GM12878 (cell line): Measurements from ENCODE around the gene NUDCD3. TPM values are rescaled to one million over a fixed set of nuclear protein-coding genes. Genes with fewer than 3 reads are reported as not detected.

Experiments used
- ATAC-seq: fragments of 200-7000 bp; cut with Tn5 transposase; 3 replicates; pipeline ENCODE4 v1.9.1; 2020; ENCODE audit warnings: mild to moderate bottlenecking, moderate library complexity
- BruUV-seq: library from RNA; stranded (reverse); fragments of 400-500 nt; replicated peaks from 2 replicates; lab custom pipeline; 2021; lab: Mats Ljungman, UMichigan
- CTCF ChIA-PET: fragments of 300-600 bp; sonication (Branson Sonifier 250); formaldehyde crosslinking; extraction: SDS; loops from one replicate; lab custom pipeline; 2021; ENCODE audit warnings: inconsistent platforms; lab: Yijun Ruan, JAX
- POLR2A ChIA-PET: fragments of 350-600 bp; formaldehyde crosslinking; extraction: SDS; loops from one replicate; lab custom pipeline; 2021; ENCODE audit warnings: inconsistent platforms; lab: Charles Lee
- RAD21 ChIA-PET: fragments of 300-600 bp; sonication (Branson Sonifier 250); formaldehyde crosslinking; loops from one replicate; lab custom pipeline; 2023; ENCODE audit warnings: antibody characterized with exemption; ENCODE audit not compliant: unreplicated experiment; lab: Charles Lee
- SMC1A ChIA-PET: fragments of 300-600 bp; sonication (Branson Sonifier 250); formaldehyde crosslinking; loops from one replicate; lab custom pipeline; 2023; ENCODE audit not compliant: unreplicated experiment, uncharacterized antibody; lab: Charles Lee
- DNase-seq: peaks from one replicate; pipeline ENCODE4 v3.0.0-alpha.2; 2011; ENCODE audit warnings: low read depth, low spot score
- FAIRE-seq: peaks from 3 replicates; lab custom pipeline; 2011; peaks lifted over from hg19 to GRCh38; lab: Jason Lieb, UNC
- H2AFZ ChIP-seq: 2 replicates; pipeline ENCODE4 v1.6.0; 2011; ENCODE audit warnings: low read depth, low read length, control low read depth; ENCODE audit not compliant: control insufficient read depth
- H3K27ac ChIP-seq: 2 replicates; pipeline ENCODE4 v1.5.1; 2011; ENCODE audit warnings: control low read depth; ENCODE audit not compliant: control insufficient read depth, insufficient read depth
- H3K27me3 ChIP-seq, 2 experiments: replicated peaks in 1 of 2; 2 replicates each; pipeline versions ENCODE4 v1.6.0 to v1.6.1; 2011; ENCODE audit warnings: low read length in 1 of 2; ENCODE audit not compliant: control insufficient read depth in 2 of 2, insufficient read depth in 2 of 2
- H3K36me3 ChIP-seq, 2 experiments: 2 replicates each; pipeline ENCODE4 v1.5.1; 2011; ENCODE audit warnings: low read length in 1 of 2; ENCODE audit not compliant: control insufficient read depth in 2 of 2, insufficient read depth in 2 of 2
- H3K4me1 ChIP-seq: 2 replicates; pipeline ENCODE4 v1.6.1; 2011; ENCODE audit warnings: mild to moderate bottlenecking, low read length, moderate library complexity, mixed read lengths; ENCODE audit not compliant: control insufficient read depth, insufficient read depth
- H3K4me2 ChIP-seq: 2 replicates; pipeline ENCODE4 v1.6.0; 2011; ENCODE audit warnings: control low read depth; ENCODE audit not compliant: control insufficient read depth, insufficient read depth
- H3K4me3 ChIP-seq: fragments of 200-600 bp; sonication (generic); 2 replicates; pipeline ENCODE4 v1.5.1; 2016
- H3K79me2 ChIP-seq: 2 replicates; pipeline ENCODE4 v1.6.0; 2011; ENCODE audit warnings: low read length; ENCODE audit not compliant: control insufficient read depth, insufficient read depth
- H3K9ac ChIP-seq: 2 replicates; pipeline ENCODE4 v1.8.0; 2011; ENCODE audit warnings: low read length, control low read depth, mixed read lengths; ENCODE audit not compliant: control insufficient read depth, insufficient read depth
- H3K9me3 ChIP-seq: replicated peaks from 3 replicates; pipeline ENCODE4 v1.5.1; 2011; ENCODE audit warnings: mild to moderate bottlenecking, low read length; ENCODE audit not compliant: control insufficient read depth, insufficient read depth
- H4K20me1 ChIP-seq: 2 replicates; pipeline ENCODE4 v1.6.0; 2011; ENCODE audit not compliant: control insufficient read depth, insufficient read depth
- CTCF ChIP-seq, 3 experiments: IDR thresholded peaks in 2 of 3; conservative IDR thresholded peaks in 1 of 3; 2 replicates each; pipeline ENCODE4 v1.5.1; 2011; ENCODE audit warnings: low read depth in 3 of 3, low read length in 3 of 3, mild to moderate bottlenecking in 3 of 3, control low read depth in 2 of 3, moderate library complexity in 2 of 3, inconsistent platforms in 1 of 3, mixed read lengths in 1 of 3; ENCODE audit not compliant: control insufficient read depth in 2 of 3, insufficient read depth in 1 of 3; ENCODE audit errors: extremely low read depth in 1 of 3
- IKZF2 ChIP-seq, 2 experiments: fragments of 450-650 bp; IDR thresholded peaks; 2 replicates each; pipeline ENCODE4 v1.6.1; 2017; ENCODE audit warnings: mild to moderate bottlenecking in 2 of 2, moderate library complexity in 2 of 2
- JUNB ChIP-seq: IDR thresholded peaks from 2 replicates; pipeline ENCODE4 v1.6.1; 2016; ENCODE audit warnings: antibody characterized with exemption, mild to moderate bottlenecking
- KDM1A ChIP-seq: fragments of 200-600 bp; sonication (generic); IDR thresholded peaks from 2 replicates; pipeline ENCODE4 v1.6.1; 2016; ENCODE audit warnings: borderline replicate concordance
- MTA3 ChIP-seq: IDR thresholded peaks from 2 replicates; pipeline ENCODE4 v1.6.1; 2012; ENCODE audit warnings: low read length, inconsistent platforms, borderline replicate concordance
- PAX5 ChIP-seq: IDR thresholded peaks from 2 replicates; pipeline ENCODE4 v1.6.1; 2011; ENCODE audit warnings: low read depth, low read length, borderline replicate concordance
- PML ChIP-seq: IDR thresholded peaks from 2 replicates; pipeline ENCODE4 v1.6.1; 2012; ENCODE audit warnings: low read length, inconsistent platforms
- RAD51 ChIP-seq: fragments of 450-650 bp; IDR thresholded peaks from 2 replicates; pipeline ENCODE4 v1.6.1; 2016; ENCODE audit warnings: moderate library complexity, mild to moderate bottlenecking, inconsistent platforms
- TBL1XR1 ChIP-seq: IDR thresholded peaks from 2 replicates; pipeline ENCODE4 v1.6.1; 2012; ENCODE audit warnings: low read depth, low read length, improper control_type of control experiment
- ZNF384 ChIP-seq: IDR thresholded peaks from 2 replicates; pipeline ENCODE4 v1.6.1; 2012; ENCODE audit warnings: low read depth, mild to moderate bottlenecking, low read length, improper control_type of control experiment, borderline replicate concordance
- WGBS: methylation state at CpG from one replicate; pipeline ENCODE4 v1.1.6; 2016; ENCODE audit warnings: low lambda C conversion rate; ENCODE audit not compliant: insufficient replicate concordance, insufficient coverage; ENCODE audit errors: missing lambda C conversion rate; 5-methylcytosine and 5-hydroxymethylcytosine counted together
- in situ Hi-C: fragments of 300-500 bp; cut with MboI; formaldehyde crosslinking; loops from 9 replicates; pipeline ENCODE4 v1.14.3; 2018; ENCODE audit warnings: mixed read lengths
- intact Hi-C: fragments of 100-400 bp; cut with micrococcal nuclease; formaldehyde crosslinking; loops from one replicate; pipeline ENCODE4 v1.14.2; 2022; ENCODE audit not compliant: unreplicated experiment
- polyA plus RNA-seq, 11 experiments: library from polyadenylated mRNA; depleted of rRNA in 4 of 11; unstranded in 6 of 11; stranded (reverse) in 5 of 11; fragments of >200 nt; fragmentation: Nextera tagmentation in 4 of 11; fragmentation: Illumina TruSeq in 1 of 11; extraction: Ambion mirVana in 4 of 11; extraction: Trizol in 1 of 11; gene quantifications; 1 replicate in 1 of 11; 2 replicates in 10 of 11; pipeline versions ENCODE4 v1.2.1 to v1.2.3, GENCODE V29; 2011 to 2016; ENCODE audit warnings: inconsistent platforms in 2 of 11, missing spikeins in 2 of 11, low read depth in 1 of 11
- total RNA-seq, 4 experiments: library from RNA; depleted of rRNA in 3 of 4; stranded (reverse); fragments of >200 nt in 3 of 4; fragmentation: Illumina TruSeq in 1 of 4; extraction: Trizol in 1 of 4; gene quantifications; 2 replicates each; pipeline versions ENCODE4 v1.2.1 to v1.2.3, GENCODE V29; 2013 to 2021
- TF ChIP-seq, protein P1 (sequence below): IDR thresholded peaks from 2 replicates; pipeline ENCODE4 v1.6.1; 2011; ENCODE audit warnings: low read depth, mild to moderate bottlenecking, low read length, moderate library complexity, borderline replicate concordance; ENCODE audit errors: extremely low read depth

NUDCD3 gene
- total and polyA plus RNA-seq, 10 of the 15 experiments (the other 5 are each of a cell fraction or from before 2014, with no cell fraction given), result 25.0 to 89.8 (median 46.4) TPM

GRCh38 chr7:44460325-44460724 lies 30.1 kb downstream of the NUDCD3 start (continued):
- TF ChIP-seq ZNF384 (peak; percentile 94), TBL1XR1 (peak; percentile 94), PML (peak; percentile 29; the same call in 1 of the 2 replicates), RAD51 (peak; percentile 97), CTCF (IDR thresholded peaks at IDR 0.05 in 2 of 3, conservative IDR thresholded peaks at IDR 0.05 in 1 of 3; ENCODE audit: control insufficient read depth in 2 of 3, extremely low read depth in 1 of 3, insufficient read depth in 1 of 3, low read depth in 3 of 3, low read length in 3 of 3) (no peak), IKZF2 (IDR thresholded peaks at IDR 0.05) (peak; percentile 67 to 69; a peak in 3 of 4 replicates), PAX5 (peak; percentile 85), MTA3 (peak; percentile 95; the same call in 1 of the 2 replicates)
- TF ChIP-seq, protein P1, sequence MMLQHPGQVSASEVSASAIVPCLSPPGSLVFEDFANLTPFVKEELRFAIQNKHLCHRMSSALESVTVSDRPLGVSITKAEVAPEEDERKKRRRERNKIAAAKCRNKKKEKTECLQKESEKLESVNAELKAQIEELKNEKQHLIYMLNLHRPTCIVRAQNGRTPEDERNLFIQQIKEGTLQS, result peak; percentile 49; the same call in 1 of the 2 replicates

- in situ Hi-C loops, result no loop called here
- H4K20me1 ChIP-seq, result no peaks in the 10 kb centered on the region
- H3K27me3 ChIP-seq, result no peaks in the 10 kb centered on the region
- BruUV-seq, result no TSS peak
- H3K4me2 ChIP-seq, result no peak overlapping the region
- intact Hi-C loops, result no loop called here
- H3K9ac ChIP-seq, result no peak overlapping the region
- no peak overlapping the region for H2AFZ ChIP-seq
- H3K4me3 ChIP-seq, result no peak overlapping the region
- ChIA-PET CTCF (interaction anchor here (1.3 kb wide), 1 partner anchor 304 kb away, joined by 3 read pairs; no protein-coding TSS in a partner anchor), RAD21 (interaction anchor here (0.7 kb wide), 1 partner anchor 211 kb away, joined by 3 read pairs; no protein-coding TSS in a partner anchor)
- 100% methylated on average over 3 of the region's 3 CpGs for WGBS
- no peak overlapping the region for H3K27ac ChIP-seq
- no peak for ATAC-seq
- H3K9me3 ChIP-seq, result no peaks in the 10 kb centered on the region; the same call in 2 of the 3 replicates
- H3K36me3 ChIP-seq, result peaks cover 4 to 7% of the 10 kb centered on the region in 2 experiments; a peak in 2 of 4 replicates
- TF ChIP-seq JUNB (no peak), KDM1A (no peak)
- TF ChIP-seq, all 136 proteins: peak for 0
- ChIA-PET SMC1A (no interaction called here), POLR2A (interaction anchor here (0.6 to 1.0 kb wide), 2 partner anchors 14 to 110 kb away, joined by 3 read pairs; no protein-coding TSS in a partner anchor)
- Histone ChIP-seq H3K4me1 (0 out of 2 replicates have a peak, but pooled peaks cover 5% of the 10 kb centered on the region), H3K79me2 (peaks cover 38% of the 10 kb centered on the region)
- no peak for FAIRE-seq
- DNase-seq, result no peak
These were observed 35.3 kb downstream of the NUDCD3 start for GRCh38 chr7:44455155-44455554.
